ENCODE results near the gene SLC1A4. TPM values are rescaled to one million over a fixed set of nuclear protein-coding genes. Genes with fewer than 3 reads are reported as not detected.

The SLC1A4 gene
- total and polyA plus RNA-seq, 10 of the 15 experiments (the other 5 are each of a cell fraction or from before 2014, with no cell fraction given) = 10.8 to 43.2 (median 27.7) TPM

DNA sequence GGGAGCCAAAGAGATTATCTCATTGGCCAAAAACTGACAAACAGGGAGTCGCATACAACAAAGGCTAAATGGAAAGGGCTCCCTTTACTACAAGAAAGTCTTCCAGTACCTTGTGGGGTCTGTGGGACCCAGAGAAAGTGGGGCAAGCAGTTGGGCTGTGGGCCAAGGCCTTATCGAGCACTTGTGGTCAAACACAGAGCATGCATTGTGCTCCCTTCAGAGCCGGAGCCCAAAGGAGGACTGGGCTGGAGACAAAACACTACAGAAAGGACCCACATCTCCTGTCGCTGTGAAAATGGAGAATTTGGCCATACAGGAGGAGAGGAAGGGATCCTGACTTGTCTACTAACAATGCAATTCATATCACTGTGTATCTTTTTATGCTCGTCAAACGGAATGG, 37.1 kb upstream of the SLC1A4 start:
- Histone ChIP-seq H3K9me3 (replicated peaks; ENCODE audit: control insufficient read depth, insufficient read depth, low read length) (peaks cover 2% of the 10 kb centered on the region; the same call in 2 of the 3 replicates), H3K4me3 (no peak overlapping the region), H4K20me1 (ENCODE audit: control insufficient read depth, insufficient read depth) (no peaks in the 10 kb centered on the region), H3K79me2 (ENCODE audit: control insufficient read depth, insufficient read depth, low read length) (no peaks in the 10 kb centered on the region; the same call in 1 of the 2 replicates), H3K27me3 (replicated peaks in 1 of 2; ENCODE audit: control insufficient read depth in 2 of 2, insufficient read depth in 2 of 2, low read length in 1 of 2) (no peaks in the 10 kb centered on the region), H2AFZ (ENCODE audit: control insufficient read depth, low read depth, low read length) (no peak overlapping the region), H3K9ac (ENCODE audit: control insufficient read depth, insufficient read depth, low read length) (no peak overlapping the region), H3K4me2 (ENCODE audit: control insufficient read depth, insufficient read depth) (no peak overlapping the region), H3K36me3 (ENCODE audit: control insufficient read depth in 2 of 2, insufficient read depth in 2 of 2, low read length in 1 of 2) (no peaks in the 10 kb centered on the region), H3K27ac (ENCODE audit: control insufficient read depth, insufficient read depth) (no peak overlapping the region), H3K4me1 (ENCODE audit: control insufficient read depth, insufficient read depth, low read length) (peaks cover 14% of the 10 kb centered on the region)
- intact Hi-C loops (cut with micrococcal nuclease; ENCODE audit: unreplicated experiment) (no loop called here), in situ Hi-C loops (cut with MboI) (no loop called here)
- BruUV-seq (replicated peaks) = no TSS peak
- CTCF ChIA-PET = no interaction called here
- 95% methylated on average over 6 of the region's 6 CpGs for WGBS (ENCODE audit: insufficient coverage, insufficient replicate concordance, low lambda C conversion rate, missing lambda C conversion rate)
- DNase-seq (ENCODE audit: low read depth, low spot score) (no peak), ATAC-seq (no peak), FAIRE-seq (no peak)
- RAD21 ChIA-PET (ENCODE audit: unreplicated experiment) = interaction anchor here (1.4 kb wide), 1 partner anchor 14 kb away, joined by 3 read pairs; no protein-coding TSS in a partner anchor
- SMC1A ChIA-PET (ENCODE audit: uncharacterized antibody, unreplicated experiment) = interaction anchor here (2.6 kb wide), 1 partner anchor 12 kb away, joined by 23 read pairs; no protein-coding TSS in a partner anchor
- POLR2A ChIA-PET = no interaction called here
- TF ChIP-seq, protein P1, sequence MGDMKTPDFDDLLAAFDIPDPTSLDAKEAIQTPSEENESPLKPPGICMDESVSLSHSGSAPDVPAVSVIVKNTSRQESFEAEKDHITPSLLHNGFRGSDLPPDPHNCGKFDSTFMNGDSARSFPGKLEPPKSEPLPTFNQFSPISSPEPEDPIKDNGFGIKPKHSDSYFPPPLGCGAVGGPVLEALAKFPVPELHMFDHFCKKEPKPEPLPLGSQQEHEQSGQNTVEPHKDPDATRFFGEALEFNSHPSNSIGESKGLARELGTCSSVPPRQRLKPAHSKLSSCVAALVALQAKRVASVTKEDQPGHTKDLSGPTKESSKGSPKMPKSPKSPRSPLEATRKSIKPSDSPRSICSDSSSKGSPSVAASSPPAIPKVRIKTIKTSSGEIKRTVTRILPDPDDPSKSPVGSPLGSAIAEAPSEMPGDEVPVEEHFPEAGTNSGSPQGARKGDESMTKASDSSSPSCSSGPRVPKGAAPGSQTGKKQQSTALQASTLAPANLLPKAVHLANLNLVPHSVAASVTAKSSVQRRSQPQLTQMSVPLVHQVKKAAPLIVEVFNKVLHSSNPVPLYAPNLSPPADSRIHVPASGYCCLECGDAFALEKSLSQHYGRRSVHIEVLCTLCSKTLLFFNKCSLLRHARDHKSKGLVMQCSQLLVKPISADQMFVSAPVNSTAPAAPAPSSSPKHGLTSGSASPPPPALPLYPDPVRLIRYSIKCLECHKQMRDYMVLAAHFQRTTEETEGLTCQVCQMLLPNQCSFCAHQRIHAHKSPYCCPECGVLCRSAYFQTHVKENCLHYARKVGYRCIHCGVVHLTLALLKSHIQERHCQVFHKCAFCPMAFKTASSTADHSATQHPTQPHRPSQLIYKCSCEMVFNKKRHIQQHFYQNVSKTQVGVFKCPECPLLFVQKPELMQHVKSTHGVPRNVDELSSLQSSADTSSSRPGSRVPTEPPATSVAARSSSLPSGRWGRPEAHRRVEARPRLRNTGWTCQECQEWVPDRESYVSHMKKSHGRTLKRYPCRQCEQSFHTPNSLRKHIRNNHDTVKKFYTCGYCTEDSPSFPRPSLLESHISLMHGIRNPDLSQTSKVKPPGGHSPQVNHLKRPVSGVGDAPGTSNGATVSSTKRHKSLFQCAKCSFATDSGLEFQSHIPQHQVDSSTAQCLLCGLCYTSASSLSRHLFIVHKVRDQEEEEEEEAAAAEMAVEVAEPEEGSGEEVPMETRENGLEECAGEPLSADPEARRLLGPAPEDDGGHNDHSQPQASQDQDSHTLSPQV (IDR thresholded peaks at IDR 0.05) = no peak
- TF ChIP-seq, protein P2, sequence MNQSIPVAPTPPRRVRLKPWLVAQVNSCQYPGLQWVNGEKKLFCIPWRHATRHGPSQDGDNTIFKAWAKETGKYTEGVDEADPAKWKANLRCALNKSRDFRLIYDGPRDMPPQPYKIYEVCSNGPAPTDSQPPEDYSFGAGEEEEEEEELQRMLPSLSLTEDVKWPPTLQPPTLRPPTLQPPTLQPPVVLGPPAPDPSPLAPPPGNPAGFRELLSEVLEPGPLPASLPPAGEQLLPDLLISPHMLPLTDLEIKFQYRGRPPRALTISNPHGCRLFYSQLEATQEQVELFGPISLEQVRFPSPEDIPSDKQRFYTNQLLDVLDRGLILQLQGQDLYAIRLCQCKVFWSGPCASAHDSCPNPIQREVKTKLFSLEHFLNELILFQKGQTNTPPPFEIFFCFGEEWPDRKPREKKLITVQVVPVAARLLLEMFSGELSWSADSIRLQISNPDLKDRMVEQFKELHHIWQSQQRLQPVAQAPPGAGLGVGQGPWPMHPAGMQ (IDR thresholded peaks at IDR 0.05; ENCODE audit: borderline replicate concordance) = no peak
- TF ChIP-seq ZZZ3 (IDR thresholded peaks at IDR 0.05; ENCODE audit: control insufficient read depth, insufficient read length, low read depth) (no peak), JUND (IDR thresholded peaks at IDR 0.05; ENCODE audit: low read depth, low read length) (no peak), RELA (IDR thresholded peaks at IDR 0.05; ENCODE audit: borderline replicate concordance, partially characterized antibody) (no peak), POLR2AphosphoS2 (IDR thresholded peaks at IDR 0.05; ENCODE audit: low read depth, low read length) (no peak), WRNIP1 (IDR thresholded peaks at IDR 0.05; ENCODE audit: borderline replicate concordance, low read depth, low read length) (no peak), TCF12 (IDR thresholded peaks at IDR 0.05; ENCODE audit: low read depth, low read length) (no peak), MTA3 (IDR thresholded peaks at IDR 0.05; ENCODE audit: borderline replicate concordance, low read length) (no peak), YBX1 (IDR thresholded peaks at IDR 0.05) (no peak), NFXL1 (IDR thresholded peaks at IDR 0.05; ENCODE audit: borderline replicate concordance) (no peak), TBL1XR1 (IDR thresholded peaks at IDR 0.05; ENCODE audit: low read depth, low read length) (no peak), PML (IDR thresholded peaks at IDR 0.05; ENCODE audit: low read length) (no peak), PAX8 (IDR thresholded peaks at IDR 0.05) (no peak), YY1 (IDR thresholded peaks at IDR 0.05; ENCODE audit: low read depth, low read length) (no peak)
- TF ChIP-seq, protein P3, sequence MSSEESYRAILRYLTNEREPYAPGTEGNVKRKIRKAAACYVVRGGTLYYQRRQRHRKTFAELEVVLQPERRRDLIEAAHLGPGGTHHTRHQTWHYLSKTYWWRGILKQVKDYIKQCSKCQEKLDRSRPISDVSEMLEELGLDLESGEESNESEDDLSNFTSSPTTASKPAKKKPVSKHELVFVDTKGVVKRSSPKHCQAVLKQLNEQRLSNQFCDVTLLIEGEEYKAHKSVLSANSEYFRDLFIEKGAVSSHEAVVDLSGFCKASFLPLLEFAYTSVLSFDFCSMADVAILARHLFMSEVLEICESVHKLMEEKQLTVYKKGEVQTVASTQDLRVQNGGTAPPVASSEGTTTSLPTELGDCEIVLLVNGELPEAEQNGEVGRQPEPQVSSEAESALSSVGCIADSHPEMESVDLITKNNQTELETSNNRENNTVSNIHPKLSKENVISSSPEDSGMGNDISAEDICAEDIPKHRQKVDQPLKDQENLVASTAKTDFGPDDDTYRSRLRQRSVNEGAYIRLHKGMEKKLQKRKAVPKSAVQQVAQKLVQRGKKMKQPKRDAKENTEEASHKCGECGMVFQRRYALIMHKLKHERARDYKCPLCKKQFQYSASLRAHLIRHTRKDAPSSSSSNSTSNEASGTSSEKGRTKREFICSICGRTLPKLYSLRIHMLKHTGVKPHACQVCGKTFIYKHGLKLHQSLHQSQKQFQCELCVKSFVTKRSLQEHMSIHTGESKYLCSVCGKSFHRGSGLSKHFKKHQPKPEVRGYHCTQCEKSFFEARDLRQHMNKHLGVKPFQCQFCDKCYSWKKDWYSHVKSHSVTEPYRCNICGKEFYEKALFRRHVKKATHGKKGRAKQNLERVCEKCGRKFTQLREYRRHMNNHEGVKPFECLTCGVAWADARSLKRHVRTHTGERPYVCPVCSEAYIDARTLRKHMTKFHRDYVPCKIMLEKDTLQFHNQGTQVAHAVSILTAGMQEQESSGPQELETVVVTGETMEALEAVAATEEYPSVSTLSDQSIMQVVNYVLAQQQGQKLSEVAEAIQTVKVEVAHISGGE (CRISPR knock-in tag; IDR thresholded peaks at IDR 0.05) = no peak

Data from GM12878 (cell line).